Prostate gland (tissue), 2 donors: ENCODE results near the gene PPP1R1B.

Experiments used
- POLR2AphosphoS5 ChIP-seq: sonication (generic); formaldehyde crosslinking; IDR thresholded peaks from one replicate; pipeline ENCODE4 v1.6.1; 2017; ENCODE audit warnings: antibody characterized with exemption
- TF ChIP-seq, protein P1 (sequence below), 4 experiments: fragments of 200-600 bp in 2 of 4; fragments of 450-650 bp in 2 of 4; sonication (generic) in 2 of 4; IDR thresholded peaks; 1 replicate in 3 of 4; 2 replicates in 1 of 4; pipeline ENCODE4 v1.5.1; 2016 to 2019; ENCODE audit warnings: antibody characterized with exemption in 4 of 4, mild to moderate bottlenecking in 2 of 4, moderate library complexity in 2 of 4

DNA sequence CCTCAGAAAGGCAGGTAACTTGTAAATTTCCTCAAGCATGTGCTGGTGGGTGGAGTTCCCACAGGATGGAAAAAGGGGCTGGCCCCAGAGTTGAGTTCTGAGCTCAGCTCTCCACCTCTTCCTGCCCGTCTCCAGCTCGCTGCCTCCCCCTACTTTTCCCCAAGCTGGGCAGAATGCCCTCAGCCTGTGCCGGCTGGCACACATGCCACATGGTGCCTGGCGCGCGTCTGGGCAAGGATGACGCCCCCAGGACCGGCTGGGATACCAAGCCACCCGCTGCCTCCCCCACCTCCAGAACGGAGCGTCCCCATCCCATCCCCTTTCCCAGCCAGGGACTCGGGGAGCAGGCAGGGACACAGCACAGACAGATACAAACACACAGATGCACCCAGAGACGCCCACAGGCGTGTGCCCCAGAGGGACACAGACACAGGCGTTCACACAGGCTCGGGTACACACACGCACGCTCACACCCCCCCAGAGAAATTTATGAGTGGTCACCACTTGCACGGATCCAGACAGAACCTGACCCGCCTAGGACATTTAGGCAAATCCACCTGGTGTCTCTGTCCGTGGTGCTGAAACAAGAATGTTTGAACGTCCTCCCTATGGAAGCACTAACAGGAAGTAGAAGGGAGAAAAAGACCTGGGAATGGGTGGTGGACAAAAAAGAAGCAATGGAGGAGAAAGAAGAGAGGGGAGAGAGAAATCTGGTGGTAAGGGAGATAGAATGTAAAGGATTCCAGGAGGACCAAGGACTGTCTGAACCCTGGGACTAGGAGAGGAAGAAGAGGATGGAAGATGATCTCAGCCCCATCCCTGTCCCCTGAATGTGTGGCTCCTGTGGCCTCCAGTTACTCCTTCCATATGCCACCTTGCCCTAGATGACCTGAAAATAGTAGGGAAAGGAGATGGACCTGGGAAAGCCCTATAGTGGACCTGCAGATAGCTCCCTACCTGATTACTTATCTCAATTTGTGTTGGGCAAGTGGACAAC lies 34.5 kb upstream of the PPP1R1B start:
- TF ChIP-seq, protein P1, sequence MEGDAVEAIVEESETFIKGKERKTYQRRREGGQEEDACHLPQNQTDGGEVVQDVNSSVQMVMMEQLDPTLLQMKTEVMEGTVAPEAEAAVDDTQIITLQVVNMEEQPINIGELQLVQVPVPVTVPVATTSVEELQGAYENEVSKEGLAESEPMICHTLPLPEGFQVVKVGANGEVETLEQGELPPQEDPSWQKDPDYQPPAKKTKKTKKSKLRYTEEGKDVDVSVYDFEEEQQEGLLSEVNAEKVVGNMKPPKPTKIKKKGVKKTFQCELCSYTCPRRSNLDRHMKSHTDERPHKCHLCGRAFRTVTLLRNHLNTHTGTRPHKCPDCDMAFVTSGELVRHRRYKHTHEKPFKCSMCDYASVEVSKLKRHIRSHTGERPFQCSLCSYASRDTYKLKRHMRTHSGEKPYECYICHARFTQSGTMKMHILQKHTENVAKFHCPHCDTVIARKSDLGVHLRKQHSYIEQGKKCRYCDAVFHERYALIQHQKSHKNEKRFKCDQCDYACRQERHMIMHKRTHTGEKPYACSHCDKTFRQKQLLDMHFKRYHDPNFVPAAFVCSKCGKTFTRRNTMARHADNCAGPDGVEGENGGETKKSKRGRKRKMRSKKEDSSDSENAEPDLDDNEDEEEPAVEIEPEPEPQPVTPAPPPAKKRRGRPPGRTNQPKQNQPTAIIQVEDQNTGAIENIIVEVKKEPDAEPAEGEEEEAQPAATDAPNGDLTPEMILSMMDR (IDR thresholded peaks at IDR 0.05): no peak
- TF ChIP-seq POLR2AphosphoS5: no peak
